GM18858 (cell line): ENCODE measurements around the gene ARHGAP26.
"Not testable (repeated sequence)": the region's sequence is repeated elsewhere in the genome, so short reads cannot be mapped to it uniquely, and the experiment has no call there.

Experiments
- ATAC-seq: cut with Tn5 transposase; IDR thresholded peaks from one replicate; pipeline ENCODE4 v1.9.1; 2021; ENCODE audit not compliant: unreplicated experiment

Gene ARHGAP26

GRCh38 chr5:142978726-142979125, 208.5 kb downstream of the ARHGAP26 start:
- no peak for ATAC-seq

GRCh38 chr5:142979636-142980035, 209.5 kb downstream of the ARHGAP26 start:
- ATAC-seq: no peak

GRCh38 chr5:142981475-142981874, 211.3 kb downstream of the ARHGAP26 start:
- ATAC-seq: no peak

- no peak for ATAC-seq
Measured at GRCh38 chr5:142981886-142982820, 212.0 kb downstream of the ARHGAP26 start.

- ATAC-seq: no peak
Measured at GRCh38 chr5:142982821-142983200, 212.6 kb downstream of the ARHGAP26 start.

- no peak for ATAC-seq
Measured at GRCh38 chr5:142984011-142984410, 213.8 kb downstream of the ARHGAP26 start.

GRCh38 chr5:142984525-142984924, 214.3 kb downstream of the ARHGAP26 start:
- no peak for ATAC-seq

- not testable (repeated sequence) for ATAC-seq
Measured at GRCh38 chr5:142989270-142989669, 219.1 kb downstream of the ARHGAP26 start.

- ATAC-seq: not testable (repeated sequence)
Measured at GRCh38 chr5:142990073-142990472, 219.9 kb downstream of the ARHGAP26 start.

- no peak for ATAC-seq
Measured at GRCh38 chr5:142994218-142994617, 224.0 kb downstream of the ARHGAP26 start.

- ATAC-seq: not testable (repeated sequence)
Measured at GRCh38 chr5:142995621-142996020, 225.4 kb downstream of the ARHGAP26 start.

GRCh38 chr5:142997591-142997990, 227.4 kb downstream of the ARHGAP26 start:
- no peak for ATAC-seq

GRCh38 chr5:142998316-142999020, 228.3 kb downstream of the ARHGAP26 start:
- ATAC-seq: no peak

GRCh38 chr5:143000551-143000950, 230.4 kb downstream of the ARHGAP26 start:
- not testable (repeated sequence) for ATAC-seq

- no peak for ATAC-seq
Measured at GRCh38 chr5:143001764-143002351, 231.7 kb downstream of the ARHGAP26 start.

- ATAC-seq: peak; percentile 64
Measured at GRCh38 chr5:143002459-143003327, 232.5 kb downstream of the ARHGAP26 start.

GRCh38 chr5:143003328-143003636, 233.1 kb downstream of the ARHGAP26 start:
- ATAC-seq: no peak

GRCh38 chr5:143004361-143005145, 234.4 kb downstream of the ARHGAP26 start:
- ATAC-seq: peak; percentile 26

- ATAC-seq: no peak
Measured at GRCh38 chr5:143006501-143006900, 236.3 kb downstream of the ARHGAP26 start.

GRCh38 chr5:143008032-143008431, 237.9 kb downstream of the ARHGAP26 start:
- no peak for ATAC-seq
